ENCODE measurements around the gene FNTB. TPM values are rescaled to one million over a fixed set of nuclear protein-coding genes. Genes with fewer than 3 reads are reported as not detected.

FNTB gene
- total RNA-seq, 2 experiments from 2014 or later, result 7.5 to 7.9 TPM

DNA sequence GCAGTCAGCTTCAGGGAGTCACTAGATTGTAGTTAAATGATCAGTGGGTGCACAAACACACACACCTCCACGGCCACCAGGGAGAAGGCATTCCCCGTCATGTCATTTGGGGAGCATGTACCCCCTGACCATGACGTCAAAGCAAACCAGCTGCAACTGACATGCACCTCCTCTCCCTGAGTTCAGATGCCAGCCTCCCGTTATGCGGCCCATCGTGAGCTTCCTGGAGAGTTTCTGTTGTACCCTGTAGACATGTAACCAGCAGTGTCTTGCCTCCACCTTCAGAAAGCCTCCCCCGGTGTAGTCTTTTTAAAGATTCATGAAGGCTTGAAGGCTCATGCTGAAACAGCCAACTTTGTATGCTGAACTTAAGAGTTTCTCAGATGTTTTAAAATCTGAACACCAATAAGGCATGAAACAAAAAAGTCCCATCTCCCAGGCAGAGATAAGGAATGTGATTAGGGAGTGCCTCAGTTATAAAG is 54.8 kb downstream of the FNTB start:
- H3K27me3 ChIP-seq (ENCODE audit: control insufficient read depth in 1 of 2, insufficient read depth in 2 of 2, low read length in 2 of 2), result no peaks in the 10 kb centered on the region
- no peaks in the 10 kb centered on the region for H3K9me3 Mint-ChIP-seq
- no peak overlapping the region for H3K4me3 ChIP-seq (ENCODE audit: low read length)
- ChIA-PET CTCF (interaction anchor here (1.2 kb wide), 1 partner anchor 14 kb away, joined by 3 read pairs; no protein-coding TSS in a partner anchor), POLR2A (no interaction called here)
- H3K9me3 ChIP-seq (ENCODE audit: control insufficient read depth in 1 of 2, insufficient read depth in 1 of 2, low read length in 2 of 2), result no peaks in the 10 kb centered on the region
- no peaks in the 10 kb centered on the region for H3K4me1 ChIP-seq (ENCODE audit: insufficient read depth, low read length)
- no peak overlapping the region for H3K4me3 Mint-ChIP-seq
- intact Hi-C loops (cut with DNase I, micrococcal nuclease), result no loop called here
- no peak for ATAC-seq (ENCODE audit: poor library complexity)
- H3K36me3 ChIP-seq (ENCODE audit: insufficient read depth, low read length), result peaks cover 26% of the 10 kb centered on the region
- no peak overlapping the region for H3K27ac ChIP-seq (ENCODE audit: low read depth in 1 of 2, low read length in 2 of 2)
- no peak for DNase-seq
- no peak for TF ChIP-seq CTCF (IDR thresholded peaks at IDR 0.05)
- no peaks in the 10 kb centered on the region for H3K4me1 Mint-ChIP-seq (ENCODE audit: low read depth)
- no peak overlapping the region for H3K27ac Mint-ChIP-seq
- H3K27me3 Mint-ChIP-seq, result no peaks in the 10 kb centered on the region
- peaks cover 66% of the 10 kb centered on the region for H3K36me3 Mint-ChIP-seq (ENCODE audit: low read depth)

DNA sequence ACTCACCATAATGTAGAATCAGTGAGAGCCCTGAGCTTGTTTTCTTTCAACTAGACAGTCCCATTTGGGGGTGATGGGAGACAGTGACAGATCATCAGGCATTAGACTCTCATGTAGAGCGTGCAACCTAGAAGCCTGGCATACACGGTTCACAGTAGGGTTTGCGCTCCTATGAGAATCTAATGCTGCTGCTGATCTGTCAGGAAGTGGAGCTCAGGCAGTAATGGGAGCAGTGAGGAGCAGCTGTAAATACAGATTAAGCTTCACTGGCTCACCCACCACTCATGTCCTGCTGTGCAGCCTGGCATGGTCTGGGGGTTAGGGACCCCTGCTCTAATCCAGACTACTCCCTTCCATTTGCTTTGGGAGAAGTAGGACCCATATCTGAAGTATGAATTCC is 55.6 kb downstream of the FNTB start:
- CTCF ChIA-PET, result interaction anchor here (1.2 kb wide), 1 partner anchor 13 kb away, joined by 3 read pairs; no protein-coding TSS in a partner anchor
- peaks cover 32% of the 10 kb centered on the region for H3K36me3 ChIP-seq (ENCODE audit: insufficient read depth, low read length)
- no peaks in the 10 kb centered on the region for H3K9me3 ChIP-seq (ENCODE audit: control insufficient read depth in 1 of 2, insufficient read depth in 1 of 2, low read length in 2 of 2)
- H3K4me3 ChIP-seq (ENCODE audit: low read length), result no peak overlapping the region
- DNase-seq, result no peak
- no peak overlapping the region for H3K27ac ChIP-seq (ENCODE audit: low read depth in 1 of 2, low read length in 2 of 2)
- H3K4me1 ChIP-seq (ENCODE audit: insufficient read depth, low read length), result no peaks in the 10 kb centered on the region
- TF ChIP-seq CTCF (IDR thresholded peaks at IDR 0.05), result no peak
- no peak for ATAC-seq (ENCODE audit: poor library complexity)
- peaks cover 2% of the 10 kb centered on the region for H3K4me1 Mint-ChIP-seq (ENCODE audit: low read depth)
- no peaks in the 10 kb centered on the region for H3K27me3 Mint-ChIP-seq
- POLR2A ChIA-PET, result no interaction called here
- H3K36me3 Mint-ChIP-seq (ENCODE audit: low read depth), result peaks cover 66% of the 10 kb centered on the region
- H3K9me3 Mint-ChIP-seq, result no peaks in the 10 kb centered on the region
- H3K27ac Mint-ChIP-seq, result no peak overlapping the region
- intact Hi-C loops (cut with DNase I, micrococcal nuclease), result no loop called here
- H3K4me3 Mint-ChIP-seq, result no peak overlapping the region
- H3K27me3 ChIP-seq (ENCODE audit: control insufficient read depth in 1 of 2, insufficient read depth in 2 of 2, low read length in 2 of 2), result no peaks in the 10 kb centered on the region

- Mint-ChIP-seq H3K27ac (peak overlapping the region; percentile 14), H3K9me3 (no peaks in the 10 kb centered on the region), H3K36me3 (ENCODE audit: low read depth) (peaks cover 71% of the 10 kb centered on the region), H3K4me1 (ENCODE audit: low read depth) (peaks cover 8% of the 10 kb centered on the region), H3K4me3 (no peak overlapping the region), H3K27me3 (no peaks in the 10 kb centered on the region)
- Histone ChIP-seq H3K4me1 (ENCODE audit: insufficient read depth, low read length) (peaks cover under 1% of the 10 kb centered on the region), H3K9me3 (ENCODE audit: control insufficient read depth in 1 of 2, insufficient read depth in 1 of 2, low read length in 2 of 2) (no peaks in the 10 kb centered on the region), H3K27me3 (ENCODE audit: control insufficient read depth in 1 of 2, insufficient read depth in 2 of 2, low read length in 2 of 2) (no peaks in the 10 kb centered on the region), H3K27ac (ENCODE audit: low read depth in 1 of 2, low read length in 2 of 2) (no peak overlapping the region), H3K36me3 (ENCODE audit: insufficient read depth, low read length) (peaks cover 34% of the 10 kb centered on the region), H3K4me3 (ENCODE audit: low read length) (no peak overlapping the region)
- intact Hi-C loops (cut with DNase I, micrococcal nuclease), result no loop called here
- ChIA-PET POLR2A (no interaction called here), CTCF (no interaction called here)
- no peak for TF ChIP-seq CTCF (IDR thresholded peaks at IDR 0.05)
- DNase-seq (peak in 2 of 14 experiments; percentile 26 to 29), ATAC-seq (ENCODE audit: poor library complexity) (no peak)
Measured at GRCh38 chr14:65042731-65043372, 56.2 kb downstream of the FNTB start.
